Bone marrow (tissue), 2 donors: ENCODE data around the gene NHERF2.
"Not testable (repeated sequence)": the region's sequence is repeated elsewhere in the genome, so short reads cannot be mapped to it uniquely, and the experiment has no call there.

Experiments
- DNase-seq, 2 donors: peaks; one replicate each; lab custom pipeline; 2025; lab: John Stamatoyannopoulos, UW

NHERF2 gene

GRCh38 chr16:2028146-2028545 lies 1.4 kb downstream of the NHERF2 start:
- no peak for DNase-seq

GRCh38 chr16:2028620-2029220 lies 2.0 kb downstream of the NHERF2 start:
- DNase-seq = no peak

GRCh38 chr16:2029350-2029749 lies 2.6 kb downstream of the NHERF2 start:
- DNase-seq = no peak

- no peak for DNase-seq
These were observed 3.3 kb downstream of the NHERF2 start for GRCh38 chr16:2030036-2030435.

GRCh38 chr16:2031081-2031577 lies 4.4 kb downstream of the NHERF2 start:
- no peak for DNase-seq

GRCh38 chr16:2032285-2033056 lies 5.8 kb downstream of the NHERF2 start:
- no peak for DNase-seq

GRCh38 chr16:2033057-2033908 lies 6.6 kb downstream of the NHERF2 start:
- no peak for DNase-seq

- DNase-seq = not testable (repeated sequence)
These were observed 7.4 kb downstream of the NHERF2 start for GRCh38 chr16:2033909-2034695.

GRCh38 chr16:2034696-2035430 lies 8.2 kb downstream of the NHERF2 start:
- DNase-seq = no peak

GRCh38 chr16:2035431-2036199 lies 8.9 kb downstream of the NHERF2 start:
- DNase-seq = no peak

GRCh38 chr16:2036200-2036966 lies 9.7 kb downstream of the NHERF2 start:
- DNase-seq = no peak

GRCh38 chr16:2037115-2037514 lies 10.4 kb downstream of the NHERF2 start:
- no peak for DNase-seq

- no peak for DNase-seq
These were observed 11.1 kb downstream of the NHERF2 start for GRCh38 chr16:2037647-2038381.

- no peak for DNase-seq
These were observed 11.9 kb downstream of the NHERF2 start for GRCh38 chr16:2038382-2039231.

GRCh38 chr16:2039274-2040031 lies 12.8 kb downstream of the NHERF2 start:
- no peak for DNase-seq

- DNase-seq = no peak
These were observed 13.5 kb downstream of the NHERF2 start for GRCh38 chr16:2040041-2040786.
